Anterior cingulate cortex (tissue), 58 donors: Measurements from ENCODE around the gene PRICKLE4.

Source experiments
- DNase-seq, 58 donors: peaks; one replicate each; lab custom pipeline; 2025; lab: John Stamatoyannopoulos, UW

The PRICKLE4 gene

GRCh38 chr6:41824571-41825569 is 44.3 kb downstream of the PRICKLE4 start:
- DNase-seq: no peak

DNA sequence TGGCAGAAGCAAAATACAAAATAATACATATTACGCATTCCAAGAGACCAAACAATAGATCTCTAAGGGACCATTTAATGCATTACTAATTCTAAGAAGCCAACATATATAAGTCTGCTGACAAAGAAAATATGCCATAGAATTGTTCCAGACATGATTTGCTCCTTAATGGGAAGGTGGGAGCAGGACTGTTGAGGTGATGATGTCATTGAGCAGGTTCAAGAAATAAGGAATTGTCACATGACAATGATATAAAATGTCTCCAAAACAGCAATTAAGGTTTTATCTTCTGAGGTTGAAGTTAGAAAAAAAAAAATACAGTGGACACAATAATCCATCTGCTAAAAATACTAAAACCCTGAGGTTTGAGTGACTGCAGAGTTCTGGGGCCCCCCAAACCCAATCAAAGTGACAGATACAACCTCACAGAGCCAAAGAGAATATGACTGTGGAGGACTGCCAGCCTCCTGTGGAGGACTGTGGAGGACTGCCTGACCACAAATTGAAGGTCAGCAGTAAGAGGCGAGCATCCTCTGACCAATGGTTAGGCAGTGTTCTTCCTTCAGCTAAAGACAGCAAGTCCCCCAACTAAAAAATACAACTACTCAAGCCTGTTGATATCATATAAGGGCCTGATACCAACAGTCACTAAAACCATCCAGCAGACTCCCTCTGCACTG is 45.9 kb downstream of the PRICKLE4 start:
- DNase-seq: no peak

DNA sequence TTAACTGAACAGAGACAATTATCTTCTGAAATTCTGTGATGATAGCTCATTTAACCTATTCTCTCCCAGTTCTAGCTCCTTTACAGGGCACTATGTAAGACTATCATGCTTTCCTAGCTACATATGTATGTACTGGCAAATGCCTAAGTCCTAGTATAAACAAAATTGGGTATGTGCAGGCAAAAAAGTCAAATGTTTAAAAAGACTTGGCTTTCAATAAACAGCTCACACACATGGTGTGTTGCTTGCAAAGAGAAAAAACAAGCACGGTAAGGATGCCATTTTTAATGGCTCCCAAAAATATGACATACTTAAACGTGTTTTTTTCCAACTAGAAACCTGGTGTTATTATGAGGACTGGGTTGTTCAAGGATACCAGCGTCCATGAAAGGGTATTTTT is 51.7 kb downstream of the PRICKLE4 start:
- DNase-seq: no peak

DNA sequence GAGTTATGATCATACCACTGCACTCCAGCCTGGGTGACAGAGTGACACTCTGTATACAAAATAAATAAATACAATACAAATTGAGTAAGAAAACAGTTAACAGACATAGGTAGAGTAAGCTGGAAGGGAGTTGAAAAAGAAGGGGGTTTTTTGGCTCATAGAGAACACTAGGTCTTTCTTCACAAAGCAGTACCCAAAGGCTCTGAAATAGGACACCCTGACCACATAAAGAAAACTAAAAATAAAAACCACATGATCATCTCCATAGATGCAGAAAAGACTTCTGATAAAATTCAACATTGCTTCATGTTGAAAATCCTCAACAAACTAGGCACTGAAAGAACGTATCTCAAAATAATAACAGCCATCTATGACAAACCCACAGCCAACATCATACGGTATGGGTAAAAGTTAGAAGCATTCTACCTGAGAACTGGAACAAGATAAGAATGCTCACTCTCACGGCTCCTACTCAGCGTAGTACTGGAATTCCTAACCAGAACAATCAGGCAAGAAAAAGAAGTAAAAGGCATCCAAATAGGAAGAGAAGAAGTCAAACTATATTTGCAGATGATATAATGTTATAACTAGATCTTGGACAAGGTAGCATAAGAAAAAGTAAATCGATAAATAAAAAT is 55.6 kb downstream of the PRICKLE4 start:
- DNase-seq: no peak

DNA sequence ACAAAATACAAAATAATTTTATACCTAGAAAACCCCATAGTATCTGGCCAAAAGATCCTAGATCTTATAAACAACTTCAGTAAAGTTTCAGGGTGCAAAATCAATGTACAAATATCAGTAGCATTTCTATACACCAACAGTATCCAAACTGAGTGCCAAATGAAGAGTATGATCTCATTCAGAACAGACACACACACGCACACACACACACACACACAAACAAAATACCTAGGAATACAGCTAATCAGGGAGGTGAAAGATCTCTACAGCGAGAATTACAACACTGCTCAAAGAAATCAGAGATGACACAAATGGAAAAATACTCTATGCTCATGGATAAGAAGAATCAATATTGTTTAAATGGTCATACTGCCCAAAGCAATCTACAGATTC is 56.1 kb downstream of the PRICKLE4 start:
- DNase-seq: no peak
